Measurements from ENCODE around the gene PARP11.

DNA sequence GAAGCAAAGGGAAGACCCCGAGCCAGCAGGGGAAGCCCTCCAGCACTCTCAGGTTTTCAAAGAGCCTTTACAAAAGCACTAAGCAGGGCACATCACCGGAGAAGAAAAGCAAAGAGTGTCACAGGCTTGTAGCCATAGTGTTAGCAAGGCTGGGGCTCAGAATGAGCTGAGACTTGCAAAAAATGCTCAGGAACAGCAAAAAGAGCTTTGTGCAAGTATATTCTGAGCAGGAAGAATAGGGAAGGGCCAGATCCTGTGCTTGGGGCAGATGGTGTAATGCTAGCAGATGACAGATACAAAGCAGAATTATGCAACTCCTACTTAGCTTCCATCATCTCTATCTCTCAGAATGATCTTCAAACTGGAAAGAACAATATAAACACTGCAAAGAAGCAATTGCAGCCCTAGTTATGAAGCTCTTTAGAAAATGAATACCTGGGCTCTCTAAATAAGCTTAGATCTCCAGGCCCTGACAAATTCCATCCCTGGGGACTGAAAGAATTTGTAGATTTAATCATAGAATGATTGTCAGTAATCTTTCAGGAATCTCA is 23.7 kb upstream of the PARP11 start:
- TF ChIP-seq, protein P1, sequence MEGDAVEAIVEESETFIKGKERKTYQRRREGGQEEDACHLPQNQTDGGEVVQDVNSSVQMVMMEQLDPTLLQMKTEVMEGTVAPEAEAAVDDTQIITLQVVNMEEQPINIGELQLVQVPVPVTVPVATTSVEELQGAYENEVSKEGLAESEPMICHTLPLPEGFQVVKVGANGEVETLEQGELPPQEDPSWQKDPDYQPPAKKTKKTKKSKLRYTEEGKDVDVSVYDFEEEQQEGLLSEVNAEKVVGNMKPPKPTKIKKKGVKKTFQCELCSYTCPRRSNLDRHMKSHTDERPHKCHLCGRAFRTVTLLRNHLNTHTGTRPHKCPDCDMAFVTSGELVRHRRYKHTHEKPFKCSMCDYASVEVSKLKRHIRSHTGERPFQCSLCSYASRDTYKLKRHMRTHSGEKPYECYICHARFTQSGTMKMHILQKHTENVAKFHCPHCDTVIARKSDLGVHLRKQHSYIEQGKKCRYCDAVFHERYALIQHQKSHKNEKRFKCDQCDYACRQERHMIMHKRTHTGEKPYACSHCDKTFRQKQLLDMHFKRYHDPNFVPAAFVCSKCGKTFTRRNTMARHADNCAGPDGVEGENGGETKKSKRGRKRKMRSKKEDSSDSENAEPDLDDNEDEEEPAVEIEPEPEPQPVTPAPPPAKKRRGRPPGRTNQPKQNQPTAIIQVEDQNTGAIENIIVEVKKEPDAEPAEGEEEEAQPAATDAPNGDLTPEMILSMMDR (IDR thresholded peaks at IDR 0.05 in 2 of 3, conservative IDR thresholded peaks at IDR 0.05 in 1 of 3; ENCODE audit: borderline replicate concordance in 1 of 3, insufficient read depth in 1 of 3, low read depth in 2 of 3, low read length in 2 of 3) = no peak
- TF ChIP-seq POLR2A (IDR thresholded peaks at IDR 0.05; ENCODE audit: borderline replicate concordance, extremely low read depth, insufficient read depth, insufficient read length) (no peak), YY1 (IDR thresholded peaks at IDR 0.05; ENCODE audit: extremely low read depth, insufficient replicate concordance, low read depth, low read length) (no peak), EZH2 (IDR thresholded peaks at IDR 0.05) (no peak), SRF (IDR thresholded peaks at IDR 0.05; ENCODE audit: low read depth) (no peak), SP1 (IDR thresholded peaks at IDR 0.05; ENCODE audit: low read depth) (no peak), CEBPB (IDR thresholded peaks at IDR 0.05; ENCODE audit: low read depth) (no peak), CBX3 (IDR thresholded peaks at IDR 0.05; ENCODE audit: low read depth) (no peak), POLR2AphosphoS5 (IDR thresholded peaks at IDR 0.05; ENCODE audit: low read depth, low read length) (no peak), JUND (IDR thresholded peaks at IDR 0.05) (no peak)
- TF ChIP-seq, protein P2, sequence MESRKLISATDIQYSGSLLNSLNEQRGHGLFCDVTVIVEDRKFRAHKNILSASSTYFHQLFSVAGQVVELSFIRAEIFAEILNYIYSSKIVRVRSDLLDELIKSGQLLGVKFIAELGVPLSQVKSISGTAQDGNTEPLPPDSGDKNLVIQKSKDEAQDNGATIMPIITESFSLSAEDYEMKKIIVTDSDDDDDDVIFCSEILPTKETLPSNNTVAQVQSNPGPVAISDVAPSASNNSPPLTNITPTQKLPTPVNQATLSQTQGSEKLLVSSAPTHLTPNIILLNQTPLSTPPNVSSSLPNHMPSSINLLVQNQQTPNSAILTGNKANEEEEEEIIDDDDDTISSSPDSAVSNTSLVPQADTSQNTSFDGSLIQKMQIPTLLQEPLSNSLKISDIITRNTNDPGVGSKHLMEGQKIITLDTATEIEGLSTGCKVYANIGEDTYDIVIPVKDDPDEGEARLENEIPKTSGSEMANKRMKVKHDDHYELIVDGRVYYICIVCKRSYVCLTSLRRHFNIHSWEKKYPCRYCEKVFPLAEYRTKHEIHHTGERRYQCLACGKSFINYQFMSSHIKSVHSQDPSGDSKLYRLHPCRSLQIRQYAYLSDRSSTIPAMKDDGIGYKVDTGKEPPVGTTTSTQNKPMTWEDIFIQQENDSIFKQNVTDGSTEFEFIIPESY (IDR thresholded peaks at IDR 0.05; ENCODE audit: extremely low read depth, insufficient replicate concordance, low read length) = no peak
- TF ChIP-seq, protein P3, sequence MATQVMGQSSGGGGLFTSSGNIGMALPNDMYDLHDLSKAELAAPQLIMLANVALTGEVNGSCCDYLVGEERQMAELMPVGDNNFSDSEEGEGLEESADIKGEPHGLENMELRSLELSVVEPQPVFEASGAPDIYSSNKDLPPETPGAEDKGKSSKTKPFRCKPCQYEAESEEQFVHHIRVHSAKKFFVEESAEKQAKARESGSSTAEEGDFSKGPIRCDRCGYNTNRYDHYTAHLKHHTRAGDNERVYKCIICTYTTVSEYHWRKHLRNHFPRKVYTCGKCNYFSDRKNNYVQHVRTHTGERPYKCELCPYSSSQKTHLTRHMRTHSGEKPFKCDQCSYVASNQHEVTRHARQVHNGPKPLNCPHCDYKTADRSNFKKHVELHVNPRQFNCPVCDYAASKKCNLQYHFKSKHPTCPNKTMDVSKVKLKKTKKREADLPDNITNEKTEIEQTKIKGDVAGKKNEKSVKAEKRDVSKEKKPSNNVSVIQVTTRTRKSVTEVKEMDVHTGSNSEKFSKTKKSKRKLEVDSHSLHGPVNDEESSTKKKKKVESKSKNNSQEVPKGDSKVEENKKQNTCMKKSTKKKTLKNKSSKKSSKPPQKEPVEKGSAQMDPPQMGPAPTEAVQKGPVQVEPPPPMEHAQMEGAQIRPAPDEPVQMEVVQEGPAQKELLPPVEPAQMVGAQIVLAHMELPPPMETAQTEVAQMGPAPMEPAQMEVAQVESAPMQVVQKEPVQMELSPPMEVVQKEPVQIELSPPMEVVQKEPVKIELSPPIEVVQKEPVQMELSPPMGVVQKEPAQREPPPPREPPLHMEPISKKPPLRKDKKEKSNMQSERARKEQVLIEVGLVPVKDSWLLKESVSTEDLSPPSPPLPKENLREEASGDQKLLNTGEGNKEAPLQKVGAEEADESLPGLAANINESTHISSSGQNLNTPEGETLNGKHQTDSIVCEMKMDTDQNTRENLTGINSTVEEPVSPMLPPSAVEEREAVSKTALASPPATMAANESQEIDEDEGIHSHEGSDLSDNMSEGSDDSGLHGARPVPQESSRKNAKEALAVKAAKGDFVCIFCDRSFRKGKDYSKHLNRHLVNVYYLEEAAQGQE (IDR thresholded peaks at IDR 0.05; ENCODE audit: low read depth) = no peak
- TF ChIP-seq, protein P4, sequence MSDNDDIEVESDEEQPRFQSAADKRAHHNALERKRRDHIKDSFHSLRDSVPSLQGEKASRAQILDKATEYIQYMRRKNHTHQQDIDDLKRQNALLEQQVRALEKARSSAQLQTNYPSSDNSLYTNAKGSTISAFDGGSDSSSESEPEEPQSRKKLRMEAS (IDR thresholded peaks at IDR 0.05) = no peak

Data from HCT116 (cell line).